GM19025 (cell line): ENCODE results near the gene MBD5.

Experiments used
- ATAC-seq: cut with Tn5 transposase; IDR thresholded peaks from one replicate; pipeline ENCODE4 v1.9.1; 2021; ENCODE audit warnings: mild to moderate bottlenecking, low read depth, moderate library complexity; ENCODE audit not compliant: unreplicated experiment

MBD5 gene

GRCh38 chr2:148207111-148207510 is 186.2 kb downstream of the MBD5 start:
- ATAC-seq, result no peak

GRCh38 chr2:148209603-148210002 is 188.7 kb downstream of the MBD5 start:
- no peak for ATAC-seq

- ATAC-seq, result no peak
Measured at GRCh38 chr2:148218326-148219075, 197.6 kb downstream of the MBD5 start.

- ATAC-seq, result no peak
Measured at GRCh38 chr2:148221166-148221565, 200.3 kb downstream of the MBD5 start.

- no peak for ATAC-seq
Measured at GRCh38 chr2:148221926-148222325, 201.0 kb downstream of the MBD5 start.

- ATAC-seq, result no peak
Measured at GRCh38 chr2:148231858-148232257, 211.0 kb downstream of the MBD5 start.

- ATAC-seq, result no peak
Measured at GRCh38 chr2:148234143-148234542, 213.3 kb downstream of the MBD5 start.

GRCh38 chr2:148237911-148238310 is 217.0 kb downstream of the MBD5 start:
- ATAC-seq, result no peak

GRCh38 chr2:148238561-148238960 is 217.7 kb downstream of the MBD5 start:
- ATAC-seq, result no peak

- no peak for ATAC-seq
Measured at GRCh38 chr2:148240838-148241237, 219.9 kb downstream of the MBD5 start.

GRCh38 chr2:148244593-148245292 is 223.9 kb downstream of the MBD5 start:
- ATAC-seq, result no peak

GRCh38 chr2:148251993-148252392 is 231.1 kb downstream of the MBD5 start:
- no peak for ATAC-seq

GRCh38 chr2:148252646-148253045 is 231.8 kb downstream of the MBD5 start:
- ATAC-seq, result no peak

GRCh38 chr2:148253685-148254084 is 232.8 kb downstream of the MBD5 start:
- ATAC-seq, result no peak

GRCh38 chr2:148255929-148256328 is 235.0 kb downstream of the MBD5 start:
- ATAC-seq, result no peak

- no peak for ATAC-seq
Measured at GRCh38 chr2:148257276-148257675, 236.4 kb downstream of the MBD5 start.

- no peak for ATAC-seq
Measured at GRCh38 chr2:148258124-148258523, 237.2 kb downstream of the MBD5 start.

- no peak for ATAC-seq
Measured at GRCh38 chr2:148259674-148260073, 238.8 kb downstream of the MBD5 start.

- no peak for ATAC-seq
Measured at GRCh38 chr2:148263890-148264289, 243.0 kb downstream of the MBD5 start.

- ATAC-seq, result no peak
Measured at GRCh38 chr2:148273158-148273691, 252.3 kb downstream of the MBD5 start.

GRCh38 chr2:148279216-148279615 is 258.3 kb downstream of the MBD5 start:
- no peak for ATAC-seq

- ATAC-seq, result no peak
Measured at GRCh38 chr2:148282201-148282600, 261.3 kb downstream of the MBD5 start.
